ENCODE measurements around the gene SLC41A3.
A peak's percentile ranks its signal among the peaks of the same experiment; 100 is the strongest.

SLC41A3 gene

DNA sequence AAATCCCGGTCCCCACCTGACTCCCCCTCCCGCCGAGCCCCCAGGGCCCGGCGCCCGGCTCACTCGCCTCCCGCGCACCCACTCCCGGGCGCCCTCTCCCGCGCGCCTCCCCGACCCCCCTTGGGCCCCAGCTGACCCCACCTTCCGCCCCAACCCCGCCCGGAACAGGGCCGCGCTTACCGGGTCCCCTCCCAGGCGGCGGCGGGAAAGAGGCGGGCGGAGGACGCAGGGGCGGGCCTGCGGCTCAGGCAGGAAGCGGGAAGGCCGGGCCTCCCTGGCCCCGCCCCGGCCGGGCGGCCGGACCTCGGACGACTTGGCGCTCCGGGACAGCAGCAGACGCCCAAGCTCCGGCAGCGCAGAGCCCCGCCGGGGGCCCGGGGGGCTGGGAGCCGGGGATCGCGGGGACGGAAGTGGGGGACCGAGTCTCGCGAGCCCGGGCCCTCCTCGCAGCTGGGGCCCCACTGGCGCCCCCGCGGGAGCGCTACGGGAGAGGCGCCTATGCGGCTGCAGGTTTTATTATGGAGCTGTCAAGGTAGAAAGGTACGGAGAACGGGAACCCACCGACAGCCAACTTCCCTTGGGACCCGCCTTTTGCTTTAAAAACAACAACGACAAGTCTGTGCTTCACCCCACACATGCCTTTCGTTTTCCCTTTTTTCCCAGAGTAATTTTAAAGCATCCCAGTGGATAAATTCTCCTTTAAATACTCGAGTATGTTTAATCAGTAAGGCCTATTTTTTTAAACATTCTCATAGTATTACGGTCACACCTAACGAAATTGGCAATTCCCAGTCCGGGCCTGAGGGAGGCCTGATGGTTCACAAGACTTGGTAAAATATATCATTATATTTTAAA is at the start of gene SLC41A3:
Gene SLC41A3 (minus strand): TSS at position 212 of the 855 bp plus-strand sequence. CDS start 15,905 bp downstream, outside the sequence.
- DNase-seq: peak; percentile 77

DNA sequence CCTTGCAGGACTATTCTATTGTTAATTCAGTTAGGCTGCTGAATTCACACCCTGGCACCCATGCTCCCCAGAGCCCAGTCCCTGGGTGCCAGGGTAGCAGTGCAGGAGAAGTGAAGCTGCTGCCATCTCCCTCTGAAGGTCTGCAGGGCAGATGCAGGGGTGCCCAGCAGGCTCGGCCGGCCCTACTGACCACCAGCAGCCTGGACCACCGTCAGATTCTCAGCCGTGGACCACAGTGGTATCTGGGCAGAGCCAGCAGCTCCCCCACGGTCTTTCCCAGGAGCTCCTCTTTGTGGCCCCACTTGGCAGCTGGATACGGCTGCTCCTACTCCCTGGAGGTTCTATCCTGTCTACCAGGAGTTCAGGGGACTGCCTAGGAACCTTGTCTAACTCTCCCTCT is 49.7 kb upstream of the SLC41A3 start:
- no peak for DNase-seq

DNA sequence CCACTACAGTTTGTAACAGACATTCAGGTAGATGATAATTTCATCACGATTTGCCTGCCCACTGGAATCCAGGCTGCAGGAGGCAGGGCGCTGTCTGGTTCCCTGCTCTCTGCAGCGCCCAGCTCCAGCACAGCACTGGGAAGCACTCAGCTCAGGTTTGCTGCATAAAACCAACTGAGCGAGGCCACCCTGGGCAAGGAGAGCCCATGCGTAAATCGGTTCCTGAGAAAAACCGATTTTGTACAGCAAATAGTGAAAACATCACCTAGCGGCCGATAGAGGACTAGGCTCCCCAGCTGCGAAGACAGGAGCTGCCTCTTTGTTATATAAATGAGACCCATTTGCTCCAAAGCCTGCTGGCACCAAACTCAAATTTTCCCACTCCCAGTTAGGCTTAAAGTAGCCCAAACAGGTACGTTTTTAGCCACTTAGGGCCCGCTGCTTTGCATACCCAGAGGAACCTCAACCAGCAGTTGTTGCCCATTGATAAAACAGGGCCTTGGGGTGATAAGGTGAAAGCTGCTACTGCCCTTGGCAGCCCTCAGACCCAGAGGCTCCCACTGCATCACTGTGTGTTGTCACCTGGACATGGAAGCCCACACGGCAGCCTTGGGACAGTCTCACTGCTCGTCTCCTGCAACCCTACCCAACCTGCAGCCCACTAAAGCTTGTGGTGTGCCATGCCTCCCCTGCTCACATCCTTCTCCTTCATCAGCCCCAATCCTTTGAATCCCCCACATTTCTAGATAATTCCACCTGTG is 49.0 kb upstream of the SLC41A3 start:
- DNase-seq: no peak

DNA sequence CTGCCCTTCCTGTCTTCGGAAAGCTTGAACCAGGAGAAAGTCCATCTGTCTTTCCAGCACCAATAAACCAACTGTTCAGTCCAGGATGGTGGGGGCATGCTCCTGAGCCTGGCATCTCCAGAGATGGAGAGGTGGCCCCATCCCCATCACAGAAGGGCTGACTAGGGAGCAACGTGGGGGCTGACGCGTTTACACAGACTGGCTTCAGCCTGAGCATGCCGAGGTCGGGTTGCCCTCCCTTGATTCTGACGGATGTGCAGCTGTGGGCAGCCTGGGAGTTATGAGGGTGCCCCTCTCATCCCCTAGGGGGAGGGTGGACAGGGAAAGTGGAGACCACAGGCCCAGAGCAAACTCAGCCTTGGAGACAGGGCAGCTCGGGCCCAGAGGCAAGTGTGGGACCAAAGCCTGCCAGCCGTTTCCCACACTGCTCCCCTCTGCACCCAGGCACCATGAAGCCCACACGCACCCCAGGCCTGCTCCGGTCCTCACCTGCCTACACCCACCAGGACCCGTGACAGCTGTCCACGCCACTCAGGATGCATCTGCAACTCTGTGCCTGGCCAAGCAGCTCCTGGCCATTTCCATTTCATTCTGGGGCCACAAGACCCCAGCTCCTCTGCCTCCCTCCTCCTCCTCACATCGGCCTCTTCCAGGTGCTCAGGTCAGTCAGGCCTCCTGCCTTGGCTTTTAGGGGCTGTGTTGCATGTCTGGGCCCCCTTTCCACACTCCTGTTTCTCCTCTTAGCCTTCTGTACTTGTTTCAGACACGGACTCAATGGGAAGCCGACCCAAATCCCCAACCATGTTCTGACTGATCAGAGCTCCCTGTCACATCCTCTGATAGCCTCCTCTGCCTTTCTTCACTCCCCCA is 48.2 kb upstream of the SLC41A3 start:
- no peak for DNase-seq

DNA sequence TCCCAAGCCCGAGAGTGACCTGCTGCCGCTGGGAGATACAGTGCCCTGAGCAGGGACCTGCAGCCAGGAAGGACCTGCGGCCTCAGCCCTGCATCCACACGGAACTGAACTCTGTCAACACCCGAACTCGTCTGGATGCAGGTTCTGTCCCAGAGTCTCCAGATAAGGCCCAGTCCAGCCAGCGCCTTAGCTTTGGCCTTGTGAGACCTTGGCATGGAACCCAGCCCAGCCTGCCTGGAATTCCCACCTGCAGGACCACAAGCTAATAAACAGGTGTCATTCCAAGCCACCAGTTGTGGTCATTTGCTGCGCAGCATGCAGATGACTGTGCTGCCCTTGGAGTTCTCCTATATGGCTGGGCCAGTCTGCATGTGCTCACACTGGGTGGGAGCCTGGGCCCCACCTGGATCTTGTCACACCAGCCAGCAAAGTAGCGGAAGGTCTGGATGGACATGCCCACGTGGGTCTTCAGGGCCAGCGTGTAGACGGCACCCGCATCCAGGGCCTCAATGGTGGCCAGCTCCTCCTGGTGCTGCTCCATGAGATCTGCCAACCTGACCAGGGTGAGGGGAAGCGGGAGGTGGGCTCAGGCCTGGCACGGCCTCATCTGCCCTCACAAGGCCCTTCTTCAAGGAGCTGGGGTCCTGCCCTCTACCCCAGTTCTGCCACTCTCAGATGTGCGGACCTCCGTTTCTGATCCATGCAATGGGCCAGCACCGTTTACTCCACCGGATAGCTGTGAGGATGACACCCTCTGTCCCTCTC is 47.2 kb upstream of the SLC41A3 start:
- no peak for DNase-seq

DNA sequence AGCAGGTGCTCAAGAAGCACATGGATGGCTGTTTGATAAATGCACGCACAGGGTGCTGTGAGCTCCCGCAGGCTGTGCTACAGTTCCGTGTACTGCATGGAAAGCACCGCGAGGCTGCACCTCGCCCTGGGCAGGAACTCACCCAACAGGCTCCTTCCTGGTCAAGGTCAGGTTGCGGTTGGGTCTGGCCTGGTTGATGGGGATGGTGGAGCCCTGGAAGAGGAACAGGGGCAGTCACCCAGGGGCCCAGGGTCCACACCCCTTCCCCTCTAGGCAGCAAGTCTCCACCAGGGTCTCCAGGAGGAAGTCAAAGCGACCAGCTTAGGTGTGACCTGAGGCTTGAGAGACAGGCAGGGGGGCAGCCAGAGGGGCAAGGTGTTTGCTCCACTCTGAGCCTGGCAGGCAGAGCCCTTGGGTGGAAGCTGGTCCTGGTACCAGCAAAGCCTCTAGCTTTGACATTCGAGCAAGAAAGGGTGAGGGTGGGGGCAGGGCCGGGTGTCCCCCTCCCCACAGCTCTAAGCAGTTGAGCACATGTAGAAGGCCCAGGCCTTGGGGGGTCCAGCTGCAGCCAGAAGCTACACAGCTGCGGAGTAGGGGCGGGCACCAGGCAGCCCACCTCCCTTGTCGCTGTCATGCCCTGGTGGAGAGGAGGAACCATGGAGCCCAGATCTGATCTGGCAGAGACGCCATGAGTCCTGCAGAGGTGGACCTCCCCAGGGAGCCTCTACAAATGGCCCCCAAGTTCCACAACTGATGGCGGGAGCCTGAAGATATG is 46.3 kb upstream of the SLC41A3 start:
- no peak for DNase-seq

DNA sequence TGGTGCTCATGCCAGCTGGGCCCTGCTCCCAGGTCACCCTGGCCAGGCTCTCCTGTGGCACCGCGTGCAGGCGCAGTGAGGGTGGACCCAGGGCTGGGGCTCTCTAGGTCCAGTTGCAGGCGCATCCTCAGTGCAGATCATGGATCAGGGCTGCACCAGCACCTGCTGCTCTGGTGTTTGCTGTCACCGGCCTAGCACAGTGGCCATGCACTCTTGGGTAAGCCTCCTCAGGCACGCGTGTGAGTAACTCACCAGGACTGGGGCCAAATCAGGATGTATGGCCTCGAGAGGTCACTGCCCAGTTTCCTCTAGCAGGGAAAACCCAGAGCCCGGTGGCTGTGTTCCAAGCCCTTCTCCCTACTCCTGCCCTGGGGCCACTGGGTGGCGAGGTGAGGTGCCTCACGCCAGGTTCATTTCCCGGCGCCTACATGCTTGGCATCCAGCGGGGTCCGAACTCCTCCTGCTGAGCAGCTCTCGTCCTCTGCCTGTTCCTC is 45.5 kb upstream of the SLC41A3 start:
- no peak for DNase-seq

DNA sequence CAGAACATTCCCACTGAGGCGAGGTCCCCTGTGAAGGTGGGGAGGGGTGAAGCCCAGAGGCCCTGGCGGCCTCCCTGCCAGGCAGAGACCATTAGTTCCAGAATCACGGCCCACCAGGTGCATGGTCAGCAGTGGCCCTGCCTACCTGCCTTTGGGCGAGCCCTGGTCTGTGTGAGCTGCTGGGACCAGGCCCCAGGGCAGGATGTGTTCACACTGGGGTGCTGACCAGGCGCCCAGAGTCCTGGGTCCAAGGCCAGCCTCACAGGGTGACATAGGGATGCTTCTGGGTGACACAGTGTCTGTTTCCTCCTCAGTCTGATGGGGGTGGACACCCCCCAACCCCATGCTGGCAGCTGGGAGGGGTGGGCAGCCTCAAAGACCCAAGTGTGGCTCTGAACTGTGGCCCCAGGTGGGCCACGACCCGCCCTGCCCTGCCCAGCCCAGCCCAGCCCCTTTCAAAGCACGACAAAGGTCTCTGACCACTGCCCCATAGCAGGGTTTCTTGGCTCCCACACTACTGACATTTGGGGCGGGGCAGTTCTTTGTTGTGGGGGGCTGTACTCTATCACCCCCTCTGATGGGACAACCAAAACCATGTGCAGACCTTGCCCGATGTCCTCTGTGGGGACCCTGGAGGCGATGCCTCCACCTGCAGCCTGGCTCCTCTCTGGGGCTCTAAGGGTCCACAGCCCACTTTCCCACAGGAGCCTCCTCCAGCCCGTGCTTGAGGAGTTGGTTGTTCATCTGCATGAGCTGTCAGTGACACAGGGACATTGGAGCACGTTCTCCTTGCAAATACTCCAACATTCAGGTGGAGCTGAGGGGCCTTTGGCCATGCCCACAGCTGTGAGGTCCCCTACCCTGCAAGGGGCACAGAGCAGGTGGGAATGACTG is 44.8 kb upstream of the SLC41A3 start:
- no peak for DNase-seq

DNA sequence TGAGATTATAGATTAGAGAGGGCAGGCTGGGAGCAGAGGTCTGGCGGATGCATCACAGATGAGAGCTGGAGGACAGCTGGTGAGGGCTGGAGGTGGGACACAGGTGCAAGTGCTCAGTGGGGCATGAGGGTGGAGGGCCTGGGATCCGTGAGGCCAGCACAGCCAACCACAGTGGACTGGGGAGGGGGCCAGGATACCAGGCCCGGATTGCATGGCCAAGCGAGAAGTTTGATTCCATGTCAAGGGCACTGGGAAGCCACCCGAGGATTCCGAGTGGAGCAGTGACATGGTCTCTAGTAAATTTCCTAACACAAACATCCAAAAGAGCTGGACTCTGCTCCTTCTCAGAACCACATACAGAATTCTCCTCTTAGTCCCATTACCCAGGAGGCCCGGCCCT is 44.0 kb upstream of the SLC41A3 start:
- DNase-seq: no peak

DNA sequence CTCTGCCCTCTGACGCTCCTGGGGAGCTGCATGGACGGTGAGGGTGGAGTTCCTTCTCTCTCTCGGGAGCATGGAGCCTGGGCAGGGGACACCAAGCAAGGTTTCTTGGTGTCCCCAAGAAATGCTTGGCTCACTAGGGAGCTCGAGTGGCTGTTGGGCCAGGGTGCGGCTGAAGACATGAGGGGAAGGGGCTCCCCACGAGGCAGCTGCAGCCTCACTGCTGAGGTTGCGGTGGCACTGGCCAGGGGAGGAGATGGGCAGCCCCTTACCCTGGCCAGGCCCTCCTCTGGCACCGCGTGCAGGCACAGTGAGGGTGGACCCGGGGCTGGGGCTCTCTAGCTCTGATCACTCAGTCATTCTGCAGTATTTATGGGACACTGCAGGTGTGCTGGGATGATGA is 43.5 kb upstream of the SLC41A3 start:
- DNase-seq: no peak

DNA sequence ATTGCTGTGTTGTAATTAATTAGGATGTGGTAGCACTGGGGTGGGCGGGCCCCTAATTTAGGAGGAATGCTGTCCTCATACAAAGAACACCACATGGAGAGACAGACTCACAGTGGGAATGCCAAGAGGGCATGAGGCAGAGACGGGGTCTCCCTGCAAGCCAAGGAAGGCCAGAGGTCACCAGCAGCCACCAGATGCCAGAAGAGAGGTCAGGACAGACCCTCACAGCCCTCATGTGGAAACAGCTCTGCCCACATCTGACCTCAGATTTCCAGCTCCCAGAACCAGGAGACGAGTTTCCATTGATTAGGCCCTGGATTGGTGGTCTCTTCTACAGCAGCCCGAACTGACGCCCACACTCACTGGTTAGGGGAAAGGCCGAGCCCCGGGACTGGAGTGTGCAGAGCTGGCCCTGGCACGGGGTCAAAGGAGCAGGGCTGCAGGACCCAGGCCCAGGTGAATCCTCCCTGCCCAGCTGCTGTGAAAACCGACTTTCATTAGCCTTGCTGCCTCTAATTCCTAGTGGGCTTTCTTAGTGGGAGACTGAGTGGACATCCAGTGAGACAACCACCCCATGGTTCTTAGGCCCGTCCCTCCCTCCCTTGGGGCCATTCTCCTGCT is 43.0 kb upstream of the SLC41A3 start:
- no peak for DNase-seq

DNA sequence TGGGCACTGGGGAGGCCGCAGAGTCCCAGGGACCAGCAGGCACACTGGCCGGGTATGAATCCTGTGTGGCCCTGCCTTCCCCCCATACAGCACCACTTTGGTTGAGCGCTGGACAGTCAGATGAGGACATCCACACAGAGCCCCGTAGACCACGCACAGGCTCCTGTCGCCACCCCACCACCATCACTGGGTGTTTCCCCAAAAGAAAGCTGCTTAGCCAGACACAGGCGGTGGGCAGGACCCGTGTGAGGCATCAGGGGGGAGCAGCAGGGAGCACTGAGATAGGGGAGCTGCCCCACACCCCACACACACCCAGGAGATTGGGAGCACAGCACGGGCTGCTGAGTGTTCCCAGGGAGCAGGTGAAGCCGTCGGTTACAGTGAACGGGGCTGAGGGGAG is 42.4 kb upstream of the SLC41A3 start:
- DNase-seq: no peak

DNA sequence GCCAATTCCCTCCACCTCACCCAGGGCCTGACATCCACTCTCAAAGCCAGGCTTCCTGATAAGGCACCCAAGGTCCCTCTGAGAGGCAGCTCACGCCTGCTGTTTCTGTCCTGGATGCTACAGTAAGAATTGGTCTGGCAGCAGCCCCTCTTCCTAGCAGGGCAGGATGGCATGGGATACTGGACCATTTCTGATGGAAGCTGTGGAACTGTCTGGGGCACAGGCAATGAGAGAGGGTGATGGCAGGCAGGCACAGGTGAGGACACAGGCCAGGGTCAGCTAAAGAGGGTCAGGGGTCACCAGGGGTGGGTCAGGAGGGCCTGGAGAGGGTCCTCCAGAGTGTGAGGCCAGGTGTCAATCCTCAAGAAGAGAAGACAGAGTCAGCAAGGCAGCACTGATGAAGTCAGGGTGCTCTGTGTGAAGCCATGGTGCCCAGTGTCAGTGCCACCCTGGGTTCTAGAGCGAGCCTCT is 41.9 kb upstream of the SLC41A3 start:
- no peak for DNase-seq

DNA sequence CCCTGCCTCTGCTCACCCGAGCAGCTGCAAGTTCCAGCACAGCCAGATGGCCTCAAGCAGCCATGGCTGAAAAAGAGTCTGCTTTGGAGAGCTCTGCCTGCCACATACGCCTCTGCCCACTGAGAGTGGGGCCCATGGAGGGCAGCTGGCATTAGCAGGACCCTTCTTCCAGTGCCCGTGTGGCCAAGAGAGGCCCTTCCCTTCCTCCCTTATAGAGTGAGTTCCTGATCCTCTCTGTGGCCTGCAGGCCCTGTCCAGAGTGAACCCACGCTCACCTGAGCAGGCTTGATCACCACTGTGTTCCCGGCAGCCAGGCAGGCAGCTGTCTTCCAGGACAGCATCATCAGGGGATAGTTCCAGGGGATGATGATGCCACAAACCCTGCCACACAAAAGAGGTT is 41.4 kb upstream of the SLC41A3 start:
- no peak for DNase-seq

DNA sequence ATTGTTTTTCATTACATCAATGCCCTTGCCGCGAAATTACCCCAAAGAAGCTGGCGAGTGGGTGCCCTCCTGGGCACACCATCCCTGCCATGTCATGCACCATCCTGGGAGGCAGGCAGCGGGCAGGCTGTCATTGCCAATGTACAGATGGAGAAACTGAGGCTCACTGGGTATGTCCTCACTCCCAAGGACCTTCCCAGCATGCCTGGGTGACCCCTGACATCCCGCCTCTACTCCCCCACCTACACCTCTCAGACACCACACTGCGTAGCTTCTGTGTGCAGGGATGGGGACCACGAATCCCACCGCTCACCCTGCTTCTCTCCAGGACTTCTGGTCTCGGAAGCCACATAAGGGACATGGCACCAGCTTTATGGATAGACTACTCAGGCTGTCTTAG is 41.0 kb upstream of the SLC41A3 start:
- DNase-seq: no peak

DNA sequence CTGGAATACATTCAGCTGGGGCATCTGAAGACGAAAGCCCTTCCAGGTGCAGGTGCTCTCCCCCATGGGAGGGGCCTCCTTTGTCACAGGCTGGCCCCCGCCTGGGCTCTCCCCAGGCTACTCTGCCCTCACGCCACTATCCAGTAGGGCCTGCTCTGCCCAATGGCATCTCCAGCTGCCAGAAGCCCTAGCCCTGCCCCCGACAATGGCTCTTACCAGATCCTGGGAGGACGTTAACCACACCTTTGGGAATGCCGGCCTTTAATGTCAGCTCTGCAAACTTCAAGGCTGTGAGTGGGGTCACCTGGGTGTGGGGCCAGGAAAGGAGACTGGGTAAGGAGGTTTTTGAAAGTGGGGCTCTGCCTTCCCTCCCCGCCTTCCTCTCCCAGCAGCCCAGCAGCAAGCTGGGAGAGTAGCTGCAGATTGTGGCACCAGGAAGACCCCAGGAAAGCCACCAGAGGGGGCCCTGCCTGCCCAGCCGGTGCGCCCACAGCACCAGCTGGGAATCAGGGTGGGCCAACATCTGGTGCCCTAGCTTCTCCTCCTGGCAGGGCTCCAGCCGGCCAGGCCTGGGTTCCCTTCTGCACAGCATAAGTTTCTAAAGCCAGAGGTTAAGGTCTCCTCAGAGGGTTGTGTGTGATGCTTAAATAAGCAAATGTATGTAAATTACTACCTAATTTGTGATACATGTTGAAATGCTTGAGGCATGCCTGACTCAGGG is 40.4 kb upstream of the SLC41A3 start:
- no peak for DNase-seq

DNA sequence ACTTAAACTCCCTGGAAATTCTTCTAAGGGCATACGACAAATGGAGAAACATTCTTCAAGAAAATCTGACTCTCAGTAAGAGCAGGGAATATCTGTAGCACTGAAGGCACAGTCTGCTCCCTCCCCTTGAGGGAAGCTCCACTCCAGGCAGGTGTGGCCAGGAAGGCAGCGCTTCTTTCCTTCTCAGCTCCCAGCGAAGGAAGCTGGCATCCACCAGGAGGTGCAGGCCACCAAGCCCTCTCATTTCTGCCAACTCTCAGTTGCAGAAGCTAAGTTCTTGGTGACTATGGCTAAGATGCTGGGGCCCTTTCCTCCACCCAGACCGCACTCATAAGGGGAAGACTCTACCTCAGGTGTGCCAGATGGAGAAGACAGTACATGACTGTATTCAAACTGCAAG is 37.7 kb upstream of the SLC41A3 start:
- no peak for DNase-seq

DNA sequence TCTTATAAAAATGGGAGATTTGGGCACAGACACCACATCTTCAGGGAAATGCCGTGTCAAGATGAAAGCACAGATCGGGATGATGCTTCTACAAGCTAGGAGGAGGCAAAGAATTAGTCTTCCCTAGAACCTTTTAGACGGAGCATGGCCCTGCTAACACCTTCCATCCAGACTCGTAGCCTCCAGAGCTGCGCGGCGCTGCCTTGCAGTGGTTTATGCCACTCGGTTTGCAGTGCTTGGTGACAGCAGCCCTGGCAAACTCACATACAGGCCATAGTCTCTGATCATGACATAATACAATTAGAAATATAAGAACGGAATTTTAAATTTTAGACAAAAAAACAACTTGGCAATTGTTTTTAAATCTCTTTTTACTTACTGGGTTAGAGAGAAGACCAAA is 37.1 kb upstream of the SLC41A3 start:
- no peak for DNase-seq

DNA sequence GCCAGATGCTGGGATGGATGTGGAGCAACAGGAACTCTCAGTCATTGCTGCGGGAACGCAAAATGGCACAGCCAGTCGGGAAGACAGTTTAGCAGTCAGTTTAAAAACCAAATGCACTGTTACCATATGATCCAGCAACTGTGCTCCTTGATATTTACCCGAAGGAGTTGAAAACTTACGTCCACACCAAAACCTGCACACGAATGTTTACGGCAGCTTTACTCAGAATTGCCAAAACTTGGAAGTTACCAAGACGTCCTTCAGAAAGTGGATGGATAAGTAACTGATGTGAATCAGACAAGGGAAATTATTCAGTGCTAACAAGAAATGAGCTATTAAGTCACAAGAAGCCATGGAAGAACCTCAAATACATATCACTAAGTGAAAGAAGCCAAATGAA is 36.1 kb upstream of the SLC41A3 start:
- DNase-seq: no peak

Data from cortex of kidney (tissue), 1 donor.